Activated CD4-positive, alpha-beta T cell treated with anti-CD3 and anti-CD28 coated beads, Interleukin-10, Interleukin-2, amounts not matched to agents 100 ng/mL and 50 ng/mL, durations not matched to agents 16 hours and 8 hours (primary cell): ENCODE measurements around the gene S100A7.
A peak's percentile ranks its signal among the peaks of the same experiment; 100 is the strongest.
"Not testable (repeated sequence)": the region's sequence is repeated elsewhere in the genome, so short reads cannot be mapped to it uniquely, and the experiment has no call there.

Experiments used
- DNase-seq: peaks from one replicate; pipeline ENCODE4 v3.0.0-alpha.2; 2020

S100A7 gene

GRCh38 chr1:153475282-153475681, 14.8 kb upstream of the S100A7 start:
- DNase-seq = no peak

- no peak for DNase-seq
These were observed 13.9 kb upstream of the S100A7 start for GRCh38 chr1:153474347-153474746.

- DNase-seq = no peak
These were observed 10.3 kb upstream of the S100A7 start for GRCh38 chr1:153470707-153471106.

GRCh38 chr1:153466908-153467307, 6.5 kb upstream of the S100A7 start:
- no peak for DNase-seq

GRCh38 chr1:153465811-153466636, 5.6 kb upstream of the S100A7 start:
- peak; percentile 69 for DNase-seq

GRCh38 chr1:153462741-153463140, 2.3 kb upstream of the S100A7 start:
- not testable (repeated sequence) for DNase-seq

GRCh38 chr1:153459655-153460054, 796 bp downstream of the S100A7 start:
- no peak for DNase-seq

GRCh38 chr1:153456396-153456795, 4.1 kb downstream of the S100A7 start:
- no peak for DNase-seq

- DNase-seq = not testable (repeated sequence)
These were observed 11.6 kb downstream of the S100A7 start for GRCh38 chr1:153448851-153449250.

- no peak for DNase-seq
These were observed 12.8 kb downstream of the S100A7 start for GRCh38 chr1:153447498-153448170.

GRCh38 chr1:153444078-153444477, 16.4 kb downstream of the S100A7 start:
- no peak for DNase-seq

- no peak for DNase-seq
These were observed 17.0 kb downstream of the S100A7 start for GRCh38 chr1:153443486-153443885.

- DNase-seq = no peak
These were observed 19.2 kb downstream of the S100A7 start for GRCh38 chr1:153441238-153441755.

- DNase-seq = no peak
These were observed 21.2 kb downstream of the S100A7 start for GRCh38 chr1:153439273-153439672.

GRCh38 chr1:153438599-153438998, 21.9 kb downstream of the S100A7 start:
- DNase-seq = no peak

GRCh38 chr1:153437236-153437635, 23.2 kb downstream of the S100A7 start:
- DNase-seq = no peak

GRCh38 chr1:153434746-153435455, 25.6 kb downstream of the S100A7 start:
- no peak for DNase-seq

- no peak for DNase-seq
These were observed 27.4 kb downstream of the S100A7 start for GRCh38 chr1:153432874-153433681.

- DNase-seq = no peak
These were observed 28.5 kb downstream of the S100A7 start for GRCh38 chr1:153431928-153432327.

- DNase-seq = no peak
These were observed 29.0 kb downstream of the S100A7 start for GRCh38 chr1:153431427-153431826.

GRCh38 chr1:153431002-153431401, 29.4 kb downstream of the S100A7 start:
- no peak for DNase-seq

GRCh38 chr1:153430561-153430960, 29.9 kb downstream of the S100A7 start:
- no peak for DNase-seq

- DNase-seq = no peak
These were observed 30.3 kb downstream of the S100A7 start for GRCh38 chr1:153430166-153430553.
